HG03045 (cell line): Measurements from ENCODE around the gene TRIM22.
"Not testable (repeated sequence)": the region's sequence is repeated elsewhere in the genome, so short reads cannot be mapped to it uniquely, and the experiment has no call there.

Experiments used
- ATAC-seq: cut with Tn5 transposase; IDR thresholded peaks from one replicate; pipeline ENCODE4 v1.9.1; 2021; ENCODE audit warnings: mild to moderate bottlenecking, moderate library complexity; ENCODE audit not compliant: unreplicated experiment

TRIM22 gene

GRCh38 chr11:5690736-5691135, 1.1 kb downstream of the TRIM22 start:
- ATAC-seq, result no peak

DNA sequence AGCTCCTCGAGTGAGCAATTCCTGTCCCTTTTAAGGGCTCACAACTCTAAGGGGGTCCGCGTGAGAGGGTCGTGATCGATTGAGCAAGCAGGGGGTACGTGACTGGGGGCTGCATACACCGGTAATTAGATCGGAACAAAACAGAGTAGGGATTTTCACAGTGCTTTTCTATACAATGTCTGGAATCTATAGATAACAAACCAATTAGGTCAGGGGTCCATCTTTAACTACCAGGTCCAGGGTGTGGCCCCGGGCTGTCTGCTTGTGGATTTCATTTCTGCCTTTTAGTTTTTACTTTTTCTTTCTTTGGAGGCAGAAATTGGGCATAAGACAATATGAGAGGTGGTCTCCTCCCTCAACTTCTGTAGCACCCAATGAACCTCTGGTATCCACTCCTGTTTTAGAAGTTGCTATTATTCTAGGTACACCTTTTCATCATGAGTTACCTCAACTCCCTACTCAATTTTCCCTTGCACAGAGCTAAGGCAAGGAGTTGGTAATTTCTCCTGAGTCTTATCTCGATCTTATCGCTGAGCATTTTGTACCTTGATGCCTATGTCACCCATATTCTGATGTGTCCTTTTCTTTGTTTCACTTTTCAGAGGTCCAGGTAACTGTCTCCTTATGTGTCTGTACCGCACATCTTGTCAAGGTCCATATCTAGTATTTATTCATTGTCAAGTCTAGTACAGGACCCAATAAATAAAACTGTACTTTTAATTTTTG, 1.8 kb downstream of the TRIM22 start:
- ATAC-seq, result not testable (repeated sequence)

DNA sequence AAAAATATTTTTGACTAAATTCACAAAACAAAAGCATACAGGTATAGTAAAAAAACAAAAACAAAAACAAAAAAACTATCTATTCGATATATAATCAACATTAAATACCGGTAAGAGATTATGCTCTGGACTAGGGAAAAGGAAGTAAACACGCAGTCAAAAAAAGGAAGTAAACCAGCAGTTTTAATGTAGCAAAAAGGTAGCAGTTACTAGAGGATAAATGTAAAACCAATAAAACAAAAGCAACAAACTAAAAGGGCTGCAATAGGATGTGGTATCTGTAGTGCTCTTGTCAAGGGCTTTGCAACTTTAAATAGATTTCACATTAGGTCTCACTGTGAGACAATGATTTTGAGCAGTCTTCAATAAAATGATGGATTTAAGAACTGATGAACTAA, 2.4 kb downstream of the TRIM22 start:
- ATAC-seq, result no peak

GRCh38 chr11:5694642-5695041, 5.1 kb downstream of the TRIM22 start:
- no peak for ATAC-seq

DNA sequence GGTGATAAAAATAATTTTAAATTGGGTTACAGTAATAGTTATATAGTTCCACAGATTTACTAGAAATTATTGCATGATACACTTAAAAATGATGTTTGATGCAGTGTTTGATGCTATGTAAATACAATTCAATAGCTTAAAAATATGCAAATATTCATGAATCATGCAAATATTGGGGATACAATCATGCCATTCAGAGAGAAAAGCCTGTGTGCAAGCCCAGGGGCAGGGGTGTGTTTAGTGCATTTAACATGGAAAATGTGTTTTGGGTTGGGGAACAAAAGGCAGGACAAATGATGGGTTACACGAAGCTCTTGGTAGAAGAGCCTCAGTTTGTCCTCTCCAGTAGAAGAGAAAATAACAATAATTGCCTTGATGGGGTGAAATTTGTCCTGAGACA, 6.0 kb downstream of the TRIM22 start:
- no peak for ATAC-seq

- no peak for ATAC-seq
Measured at GRCh38 chr11:5696210-5696609, 6.6 kb downstream of the TRIM22 start.

DNA sequence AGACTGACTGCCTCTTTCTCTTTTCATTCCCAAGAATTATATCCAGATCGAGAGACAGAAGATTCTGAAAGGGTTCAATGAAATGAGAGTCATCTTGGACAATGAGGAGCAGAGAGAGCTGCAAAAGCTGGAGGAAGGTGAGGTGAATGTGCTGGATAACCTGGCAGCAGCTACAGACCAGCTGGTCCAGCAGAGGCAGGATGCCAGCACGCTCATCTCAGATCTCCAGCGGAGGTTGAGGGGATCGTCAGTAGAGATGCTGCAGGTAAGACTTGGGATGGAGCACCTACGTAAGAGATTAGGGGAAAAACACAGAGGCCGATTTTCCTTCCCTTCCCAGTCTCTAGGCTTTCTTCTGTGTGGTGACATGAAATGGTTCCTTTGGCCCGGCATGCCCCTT, 8.7 kb downstream of the TRIM22 start:
- no peak for ATAC-seq

DNA sequence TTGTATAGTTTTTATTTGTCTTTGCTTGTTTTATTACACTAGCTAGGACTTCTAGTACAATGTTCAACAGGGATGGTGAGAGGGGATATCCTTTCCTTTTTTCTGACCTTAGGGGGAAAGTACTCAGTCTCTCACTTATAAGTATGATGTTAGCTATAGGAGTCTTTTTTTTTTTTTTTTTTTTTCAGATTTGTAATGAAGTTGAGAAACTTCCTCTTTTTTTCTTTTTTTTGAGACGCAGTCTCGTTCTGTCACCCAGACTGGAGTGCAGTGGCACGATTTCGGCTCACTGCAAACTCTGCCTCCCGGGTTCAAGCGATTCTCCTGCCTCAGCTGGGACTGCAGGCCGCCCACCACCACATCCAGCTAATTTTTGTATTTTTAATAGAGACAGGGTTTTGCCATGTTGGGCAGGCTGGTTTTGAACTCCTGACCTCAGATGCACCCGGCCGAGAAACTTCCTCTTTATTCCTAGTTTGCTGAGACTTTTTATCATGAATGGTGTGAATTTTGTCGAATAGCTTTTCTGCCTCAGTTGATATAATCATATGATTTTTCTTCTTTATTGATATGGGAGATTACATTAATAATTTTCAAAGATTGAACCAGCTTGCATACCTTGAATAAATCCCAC, 10.9 kb downstream of the TRIM22 start:
- ATAC-seq, result no peak

GRCh38 chr11:5701055-5701577, 11.5 kb downstream of the TRIM22 start:
- ATAC-seq, result no peak

DNA sequence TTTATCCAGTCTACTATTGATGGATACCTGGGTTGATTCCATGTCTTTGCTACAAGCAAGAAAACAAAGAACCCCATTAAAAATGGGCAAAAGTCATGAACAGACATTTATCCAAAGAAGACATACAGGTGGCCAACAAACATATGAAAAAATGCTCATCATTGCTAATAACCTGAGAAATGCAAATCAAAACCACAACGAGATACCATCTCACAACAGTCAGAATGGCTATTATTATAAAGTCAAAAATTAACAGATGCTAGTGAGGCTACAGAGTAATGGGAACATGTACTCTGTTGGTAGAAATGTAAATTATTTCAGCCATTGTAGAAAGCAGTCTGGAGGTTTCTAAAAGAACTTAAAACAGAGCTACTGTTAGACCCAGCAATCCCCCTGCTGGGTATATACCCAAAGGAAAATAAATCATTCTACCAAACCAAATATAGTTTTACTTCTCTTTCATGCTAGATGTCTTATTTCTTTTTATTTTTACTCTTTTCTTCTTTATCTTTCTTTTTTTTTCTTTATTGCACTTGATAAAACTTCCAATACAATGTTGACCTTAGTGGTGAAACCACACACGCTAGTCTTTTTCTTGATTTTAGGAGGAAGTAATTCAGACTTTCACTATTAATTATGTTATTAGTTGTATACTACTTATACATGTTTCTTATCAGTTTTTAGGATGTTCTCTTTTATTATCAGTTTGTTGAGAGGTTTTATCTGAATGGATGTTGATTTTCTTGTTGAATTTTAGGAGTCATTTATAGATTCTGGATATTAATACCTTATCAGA, 14.3 kb downstream of the TRIM22 start:
- ATAC-seq, result peak; percentile 69

DNA sequence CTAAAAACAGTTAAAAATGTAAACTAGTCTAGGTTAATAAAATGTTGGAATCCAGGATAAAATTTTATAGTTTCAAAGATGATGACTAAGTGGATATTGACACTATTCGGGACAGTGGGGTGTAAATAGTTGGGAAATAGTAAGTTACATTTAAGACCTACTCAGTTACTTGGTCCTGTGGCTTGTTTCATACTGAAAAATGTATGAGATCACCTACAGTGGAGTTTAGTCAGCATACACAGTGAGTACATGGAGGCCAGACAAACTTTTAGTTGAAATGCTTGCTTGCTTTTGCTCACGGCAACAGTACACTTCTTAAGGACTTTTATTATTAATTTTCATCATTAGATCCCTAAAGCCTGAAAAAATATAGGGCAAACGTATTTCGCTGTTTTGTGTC, 16.1 kb downstream of the TRIM22 start:
- no peak for ATAC-seq

- ATAC-seq, result no peak
Measured at GRCh38 chr11:5712507-5712906, 22.9 kb downstream of the TRIM22 start.

DNA sequence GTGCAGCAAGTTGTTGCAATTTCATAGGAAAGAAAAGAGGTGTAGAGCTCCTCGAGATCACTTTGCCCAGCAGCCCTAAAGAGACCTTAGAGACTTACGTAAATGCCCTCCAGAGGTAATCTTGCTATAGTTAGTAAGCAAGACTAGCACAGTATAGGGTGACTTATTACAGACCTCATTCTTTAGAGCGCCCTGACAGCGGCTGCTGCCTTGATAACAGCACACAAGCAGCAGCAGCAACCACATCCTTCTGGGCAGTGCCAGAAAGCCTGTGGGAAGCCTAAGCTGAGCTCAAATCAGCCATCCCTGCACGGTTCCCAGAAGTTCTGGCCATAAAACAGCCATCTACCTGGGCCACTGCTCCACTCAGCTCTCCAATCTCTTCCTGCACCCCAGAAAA, 24.1 kb downstream of the TRIM22 start:
- no peak for ATAC-seq

- ATAC-seq, result not testable (repeated sequence)
Measured at GRCh38 chr11:5716518-5716917, 26.9 kb downstream of the TRIM22 start.

GRCh38 chr11:5719703-5720495, 30.3 kb downstream of the TRIM22 start:
- no peak for ATAC-seq

DNA sequence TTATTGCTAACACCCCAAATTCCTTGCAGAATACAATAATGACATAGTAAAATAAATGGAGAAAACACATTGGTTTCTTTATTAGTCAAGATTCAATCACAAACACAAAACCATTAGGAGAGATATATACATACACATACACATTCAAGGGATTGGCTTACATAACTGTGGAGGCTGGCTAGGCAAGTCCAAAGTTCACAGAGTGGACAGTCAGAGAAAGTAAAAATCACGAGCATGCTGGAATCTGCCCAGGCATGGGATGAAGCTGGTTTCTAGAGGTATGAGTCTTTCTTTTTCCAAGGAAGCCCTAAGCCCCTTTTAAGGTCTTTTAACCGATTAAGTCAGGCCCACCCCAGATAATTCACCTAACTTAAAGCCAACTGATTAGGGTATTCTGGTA, 33.0 kb downstream of the TRIM22 start:
- ATAC-seq, result no peak

DNA sequence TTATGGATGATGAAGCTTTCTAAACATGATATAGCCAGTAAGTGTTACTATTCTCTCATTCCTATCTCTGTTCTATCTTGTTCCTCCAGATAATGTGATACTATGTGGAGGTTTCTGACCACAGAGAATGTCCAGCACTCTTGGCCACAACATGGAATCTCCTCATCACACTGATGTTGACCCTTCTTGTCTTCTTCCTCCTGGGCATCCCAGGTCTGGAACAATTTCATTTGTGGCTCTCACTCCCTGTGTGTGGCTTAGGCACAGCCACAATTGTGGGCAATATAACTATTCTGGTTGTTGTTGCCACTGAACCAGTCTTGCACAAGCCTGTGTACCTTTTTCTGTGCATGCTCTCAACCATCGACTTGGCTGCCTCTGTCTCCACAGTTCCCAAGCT, 36.8 kb downstream of the TRIM22 start:
- ATAC-seq, result no peak

- ATAC-seq, result no peak
Measured at GRCh38 chr11:5727691-5728090, 38.1 kb downstream of the TRIM22 start.

DNA sequence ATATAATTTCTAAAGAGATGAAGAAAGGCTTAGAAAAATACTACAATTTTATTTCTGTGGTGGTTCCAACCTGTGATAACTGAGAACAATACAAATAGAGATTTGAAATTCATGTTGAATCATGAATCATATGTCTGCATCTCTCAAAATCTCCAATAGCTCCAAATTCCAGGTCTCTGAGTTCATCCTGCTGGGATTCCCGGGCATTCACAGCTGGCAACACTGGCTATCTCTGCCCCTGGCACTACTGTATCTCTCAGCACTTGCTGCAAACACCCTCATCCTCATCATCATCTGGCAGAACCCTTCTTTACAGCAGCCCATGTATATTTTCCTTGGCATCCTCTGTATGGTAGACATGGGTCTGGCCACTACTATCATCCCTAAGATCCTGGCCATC, 46.8 kb downstream of the TRIM22 start, which contains the start of gene OR56B1:
Gene OR56B1, plus strand, starts transcription at position 53 of the 400 bp plus-strand sequence. Its CDS starts 69 bp downstream, at position 122.
- ATAC-seq, result no peak

DNA sequence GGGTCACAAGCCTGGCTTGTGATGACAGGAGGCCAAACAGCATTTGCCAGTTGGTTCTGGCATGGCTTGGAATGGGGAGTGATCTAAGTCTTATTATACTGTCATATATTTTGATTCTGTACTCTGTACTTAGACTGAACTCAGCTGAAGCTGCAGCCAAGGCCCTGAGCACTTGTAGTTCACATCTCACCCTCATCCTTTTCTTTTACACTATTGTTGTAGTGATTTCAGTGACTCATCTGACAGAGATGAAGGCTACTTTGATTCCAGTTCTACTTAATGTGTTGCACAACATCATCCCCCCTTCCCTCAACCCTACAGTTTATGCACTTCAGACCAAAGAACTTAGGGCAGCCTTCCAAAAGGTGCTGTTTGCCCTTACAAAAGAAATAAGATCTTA, 47.5 kb downstream of the TRIM22 start:
- no peak for ATAC-seq
